GM12878 (cell line): ENCODE results near the gene MSRB1. TPM values are rescaled to one million over a fixed set of nuclear protein-coding genes. Genes with fewer than 3 reads are reported as not detected.
A peak's percentile ranks its signal among the peaks of the same experiment; 100 is the strongest.

Source experiments
- ATAC-seq: fragments of 200-7000 bp; cut with Tn5 transposase; 3 replicates; pipeline ENCODE4 v1.9.1; 2020; ENCODE audit warnings: mild to moderate bottlenecking, moderate library complexity
- BruUV-seq: library from RNA; stranded (reverse); fragments of 400-500 nt; replicated peaks from 2 replicates; lab custom pipeline; 2021; lab: Mats Ljungman, UMichigan
- CTCF ChIA-PET: fragments of 300-600 bp; sonication (Branson Sonifier 250); formaldehyde crosslinking; extraction: SDS; loops from one replicate; lab custom pipeline; 2021; ENCODE audit warnings: inconsistent platforms; lab: Yijun Ruan, JAX
- POLR2A ChIA-PET: fragments of 350-600 bp; formaldehyde crosslinking; extraction: SDS; loops from one replicate; lab custom pipeline; 2021; ENCODE audit warnings: inconsistent platforms; lab: Charles Lee
- RAD21 ChIA-PET: fragments of 300-600 bp; sonication (Branson Sonifier 250); formaldehyde crosslinking; loops from one replicate; lab custom pipeline; 2023; ENCODE audit warnings: antibody characterized with exemption; ENCODE audit not compliant: unreplicated experiment; lab: Charles Lee
- SMC1A ChIA-PET: fragments of 300-600 bp; sonication (Branson Sonifier 250); formaldehyde crosslinking; loops from one replicate; lab custom pipeline; 2023; ENCODE audit not compliant: unreplicated experiment, uncharacterized antibody; lab: Charles Lee
- DNase-seq: peaks from one replicate; pipeline ENCODE4 v3.0.0-alpha.2; 2011; ENCODE audit warnings: low read depth, low spot score
- FAIRE-seq: peaks from 3 replicates; lab custom pipeline; 2011; peaks lifted over from hg19 to GRCh38; lab: Jason Lieb, UNC
- H2AFZ ChIP-seq: 2 replicates; pipeline ENCODE4 v1.6.0; 2011; ENCODE audit warnings: low read depth, low read length, control low read depth; ENCODE audit not compliant: control insufficient read depth
- H3K27ac ChIP-seq: 2 replicates; pipeline ENCODE4 v1.5.1; 2011; ENCODE audit warnings: control low read depth; ENCODE audit not compliant: control insufficient read depth, insufficient read depth
- H3K27me3 ChIP-seq, 2 experiments: replicated peaks in 1 of 2; 2 replicates each; pipeline versions ENCODE4 v1.6.0 to v1.6.1; 2011; ENCODE audit warnings: low read length in 1 of 2; ENCODE audit not compliant: control insufficient read depth in 2 of 2, insufficient read depth in 2 of 2
- H3K36me3 ChIP-seq, 2 experiments: 2 replicates each; pipeline ENCODE4 v1.5.1; 2011; ENCODE audit warnings: low read length in 1 of 2; ENCODE audit not compliant: control insufficient read depth in 2 of 2, insufficient read depth in 2 of 2
- H3K4me1 ChIP-seq: 2 replicates; pipeline ENCODE4 v1.6.1; 2011; ENCODE audit warnings: mild to moderate bottlenecking, low read length, moderate library complexity, mixed read lengths; ENCODE audit not compliant: control insufficient read depth, insufficient read depth
- H3K4me2 ChIP-seq: 2 replicates; pipeline ENCODE4 v1.6.0; 2011; ENCODE audit warnings: control low read depth; ENCODE audit not compliant: control insufficient read depth, insufficient read depth
- H3K4me3 ChIP-seq: fragments of 200-600 bp; sonication (generic); 2 replicates; pipeline ENCODE4 v1.5.1; 2016
- H3K79me2 ChIP-seq: 2 replicates; pipeline ENCODE4 v1.6.0; 2011; ENCODE audit warnings: low read length; ENCODE audit not compliant: control insufficient read depth, insufficient read depth
- H3K9ac ChIP-seq: 2 replicates; pipeline ENCODE4 v1.8.0; 2011; ENCODE audit warnings: low read length, control low read depth, mixed read lengths; ENCODE audit not compliant: control insufficient read depth, insufficient read depth
- H3K9me3 ChIP-seq: replicated peaks from 3 replicates; pipeline ENCODE4 v1.5.1; 2011; ENCODE audit warnings: mild to moderate bottlenecking, low read length; ENCODE audit not compliant: control insufficient read depth, insufficient read depth
- H4K20me1 ChIP-seq: 2 replicates; pipeline ENCODE4 v1.6.0; 2011; ENCODE audit not compliant: control insufficient read depth, insufficient read depth
- E4F1 ChIP-seq: fragments of 450-650 bp; IDR thresholded peaks from 2 replicates; pipeline ENCODE4 v1.6.1; 2018; ENCODE audit warnings: borderline replicate concordance, mild to moderate bottlenecking; ENCODE audit not compliant: partially characterized antibody
- GATAD2B ChIP-seq: fragments of 450-650 bp; conservative IDR thresholded peaks from 2 replicates; pipeline ENCODE4 v1.6.1; 2017; ENCODE audit warnings: low read depth, mild to moderate bottlenecking, moderate library complexity
- IKZF1 ChIP-seq: fragments of 450-650 bp; conservative IDR thresholded peaks from 2 replicates; pipeline ENCODE4 v1.6.1; 2017; ENCODE audit warnings: antibody characterized with exemption, mild to moderate bottlenecking
- IRF4 ChIP-seq: IDR thresholded peaks from 2 replicates; pipeline ENCODE4 v1.6.1; 2011; ENCODE audit warnings: low read depth, low read length
- NFYB ChIP-seq: IDR thresholded peaks from 2 replicates; pipeline ENCODE4 v1.6.1; 2011; ENCODE audit warnings: low read depth, mild to moderate bottlenecking, low read length, improper control_type of control experiment, moderate library complexity; ENCODE audit not compliant: insufficient read depth
- POLR2A ChIP-seq: IDR thresholded peaks from 2 replicates; pipeline ENCODE4 v1.6.1; 2011; ENCODE audit warnings: low read depth, mild to moderate bottlenecking, low read length
- POLR2AphosphoS5 ChIP-seq: IDR thresholded peaks from 2 replicates; pipeline ENCODE4 v1.6.1; 2011; ENCODE audit warnings: mild to moderate bottlenecking, low read length, inconsistent platforms
- ZBTB4 ChIP-seq: fragments of 450-650 bp; formaldehyde crosslinking; IDR thresholded peaks from 2 replicates; pipeline ENCODE4 v1.4.0; 2022; ENCODE audit warnings: mild to moderate bottlenecking, moderate library complexity
- ZNF622 ChIP-seq: fragments of 450-650 bp; IDR thresholded peaks from 2 replicates; pipeline ENCODE4 v1.6.1; 2017; ENCODE audit warnings: mild to moderate bottlenecking, inconsistent platforms
- WGBS: methylation state at CpG from one replicate; pipeline ENCODE4 v1.1.6; 2016; ENCODE audit warnings: low lambda C conversion rate; ENCODE audit not compliant: insufficient replicate concordance, insufficient coverage; ENCODE audit errors: missing lambda C conversion rate; 5-methylcytosine and 5-hydroxymethylcytosine counted together
- in situ Hi-C: fragments of 300-500 bp; cut with MboI; formaldehyde crosslinking; loops from 9 replicates; pipeline ENCODE4 v1.14.3; 2018; ENCODE audit warnings: mixed read lengths
- intact Hi-C: fragments of 100-400 bp; cut with micrococcal nuclease; formaldehyde crosslinking; loops from one replicate; pipeline ENCODE4 v1.14.2; 2022; ENCODE audit not compliant: unreplicated experiment
- polyA plus RNA-seq, 11 experiments: library from polyadenylated mRNA; depleted of rRNA in 4 of 11; unstranded in 6 of 11; stranded (reverse) in 5 of 11; fragments of >200 nt; fragmentation: Nextera tagmentation in 4 of 11; fragmentation: Illumina TruSeq in 1 of 11; extraction: Ambion mirVana in 4 of 11; extraction: Trizol in 1 of 11; gene quantifications; 1 replicate in 1 of 11; 2 replicates in 10 of 11; pipeline versions ENCODE4 v1.2.1 to v1.2.3, GENCODE V29; 2011 to 2016; ENCODE audit warnings: inconsistent platforms in 2 of 11, missing spikeins in 2 of 11, low read depth in 1 of 11
- total RNA-seq, 4 experiments: library from RNA; depleted of rRNA in 3 of 4; stranded (reverse); fragments of >200 nt in 3 of 4; fragmentation: Illumina TruSeq in 1 of 4; extraction: Trizol in 1 of 4; gene quantifications; 2 replicates each; pipeline versions ENCODE4 v1.2.1 to v1.2.3, GENCODE V29; 2013 to 2021

The MSRB1 gene
- total and polyA plus RNA-seq, 10 of the 15 experiments (the other 5 are each of a cell fraction or from before 2014, with no cell fraction given) = 5.1 to 48.6 (median 25.7) TPM

- H2AFZ ChIP-seq = no peak within 1 kb of the TSS
- peak within 1 kb of the TSS; percentile 88 for H3K27ac ChIP-seq
- peaks cover 53% of the 10 kb centered on the region for H3K79me2 ChIP-seq
- intact Hi-C loops = no loop called here
- in situ Hi-C loops = no loop called here
- ChIA-PET RAD21 (interaction anchor here (0.5 kb wide), 1 partner anchor 18 kb away, joined by 3 read pairs; no protein-coding TSS in a partner anchor), CTCF (interaction anchor here (1.3 to 1.4 kb wide), 3 partner anchors 15 to 34 kb away, joined by 4 to 5 read pairs (median 4); partner anchors contain the start of gene NOXO1), POLR2A (interaction anchor here (0.5 to 3.3 kb wide), 6 partner anchors 8 to 175 kb away, joined by 3 to 25 read pairs (median 4); partner anchors contain the start of gene NOXO1), SMC1A (no interaction called here)
- H3K4me3 ChIP-seq = peak within 1 kb of the TSS; percentile 83
- no peak for TF ChIP-seq IKZF1
- DNase-seq (no peak), FAIRE-seq (no peak), ATAC-seq (no peak)
- 99% methylated on average over 6 of the region's 6 CpGs for WGBS
- peaks cover 11 to 13% of the 10 kb centered on the region in 2 experiments; a peak in 3 of 4 replicates for H3K36me3 ChIP-seq
- H4K20me1 ChIP-seq = peaks cover 3% of the 10 kb centered on the region; the same call in 1 of the 2 replicates
- no TSS peak for BruUV-seq
- peak within 1 kb of the TSS; percentile 97 for H3K9ac ChIP-seq
- H3K9me3 ChIP-seq = no peaks in the 10 kb centered on the region
- peak within 1 kb of the TSS; percentile 97 for H3K4me2 ChIP-seq
- no peaks in the 10 kb centered on the region for H3K27me3 ChIP-seq
- peaks cover 16% of the 10 kb centered on the region for H3K4me1 ChIP-seq
Measured at GRCh38 chr16:1966460-1966859, 23.5 kb upstream of the MSRB1 start, which contains the start of gene RNF151. Gene RNF151 (plus strand): TSS chr16:1966856. CDS start chr16:1966882, 26 bp downstream.

- Histone ChIP-seq H3K9me3 (no peaks in the 10 kb centered on the region), H3K36me3 (peaks cover 11 to 13% of the 10 kb centered on the region in 2 experiments; a peak in 3 of 4 replicates), H3K4me2 (peak overlapping the region; percentile 97), H3K27ac (peak overlapping the region; percentile 88), H3K27me3 (no peaks in the 10 kb centered on the region), H3K4me3 (peak overlapping the region; percentile 83), H3K9ac (peak overlapping the region; percentile 97), H3K4me1 (peaks cover 17% of the 10 kb centered on the region), H4K20me1 (peaks cover 6% of the 10 kb centered on the region; the same call in 1 of the 2 replicates), H2AFZ (peak overlapping the region; percentile 72; the same call in 1 of the 2 replicates), H3K79me2 (peaks cover 54% of the 10 kb centered on the region)
- RAD21 ChIA-PET = interaction anchor here (1.0 to 1.9 kb wide), 5 partner anchors 16 to 190 kb away, joined by 3 to 7 read pairs (median 4); partner anchors contain the start of genes NOXO1, NUBP2, SPSB3 and TRAF7
- ATAC-seq (no peak), FAIRE-seq (no peak), DNase-seq (no peak)
- POLR2A ChIA-PET = interaction anchor here (0.8 to 3.3 kb wide), 14 partner anchors 9 to 190 kb away, joined by 3 to 25 read pairs (median 8); partner anchors contain the start of genes MSRB1, NOXO1, NUBP2 and SPSB3
- CTCF ChIA-PET = interaction anchor here (0.6 to 1.4 kb wide), 4 partner anchors 16 to 187 kb away, joined by 3 to 5 read pairs (median 4); partner anchors contain the start of gene NOXO1
- SMC1A ChIA-PET = interaction anchor here (1.0 kb wide), 1 partner anchor 16 kb away, joined by 7 read pairs; the partner anchor contains the start of gene NOXO1
- TSS peak; percentile 87 for BruUV-seq
- 9% methylated on average over 24 of the region's 24 CpGs for WGBS
- intact Hi-C loops (no loop called here), in situ Hi-C loops (no loop called here)
- TF ChIP-seq ZNF622 = no peak
- TF ChIP-seq E4F1 = no peak
- TF ChIP-seq IRF4 = no peak
- no peak for TF ChIP-seq NFYB
- TF ChIP-seq POLR2A = 0 out of 2 replicates have a peak, but pooled peaks have one; percentile 49
- no peak for TF ChIP-seq ZBTB4
- peak; percentile 1; the same call in 1 of the 2 replicates for TF ChIP-seq POLR2AphosphoS5
- 0 out of 2 replicates have a peak, but pooled peaks have one; percentile 15 for TF ChIP-seq GATAD2B
Measured at GRCh38 chr16:1965396-1966001, 22.5 kb upstream of the MSRB1 start.
